Measurements from ENCODE around the gene DNAJB6. TPM values are rescaled to one million over a fixed set of nuclear protein-coding genes. Genes with fewer than 3 reads are reported as not detected.

DNAJB6 gene
- total RNA-seq, 4 donors from 2014 or later: 63.5 to 125 (median 107) TPM

DNA sequence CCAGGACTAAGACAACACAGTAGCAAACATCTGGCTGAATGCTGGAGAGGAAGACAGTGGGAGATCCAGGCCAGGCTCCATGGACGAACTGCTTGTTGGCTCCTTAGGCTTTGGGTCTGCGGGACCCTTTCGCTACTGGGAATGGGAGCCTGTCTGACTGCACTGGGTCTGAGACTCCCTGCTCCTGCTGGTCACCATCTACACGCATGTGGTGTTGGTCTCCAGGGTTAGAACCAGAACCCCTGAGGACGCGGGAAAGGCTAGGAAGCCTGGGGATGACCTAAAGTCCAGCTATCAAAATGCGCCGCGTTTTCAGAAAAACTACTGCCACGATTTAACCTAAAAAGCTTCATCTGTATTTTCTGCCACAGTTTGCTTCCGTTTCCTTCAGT lies 817 bp upstream of the DNAJB6 start:
- Histone ChIP-seq H3K9me3 (no peaks in the 10 kb centered on the region), H3K27me3 (no peaks in the 10 kb centered on the region), H3K4me3 (peak overlapping the region; percentile 90 to 93), H3K36me3 (no peaks in the 10 kb centered on the region), H3K4me1 (no peaks in the 10 kb centered on the region), H3K27ac (peak overlapping the region; percentile 97 to 99)
- DNase-seq: no peak
- TF ChIP-seq, protein P1, sequence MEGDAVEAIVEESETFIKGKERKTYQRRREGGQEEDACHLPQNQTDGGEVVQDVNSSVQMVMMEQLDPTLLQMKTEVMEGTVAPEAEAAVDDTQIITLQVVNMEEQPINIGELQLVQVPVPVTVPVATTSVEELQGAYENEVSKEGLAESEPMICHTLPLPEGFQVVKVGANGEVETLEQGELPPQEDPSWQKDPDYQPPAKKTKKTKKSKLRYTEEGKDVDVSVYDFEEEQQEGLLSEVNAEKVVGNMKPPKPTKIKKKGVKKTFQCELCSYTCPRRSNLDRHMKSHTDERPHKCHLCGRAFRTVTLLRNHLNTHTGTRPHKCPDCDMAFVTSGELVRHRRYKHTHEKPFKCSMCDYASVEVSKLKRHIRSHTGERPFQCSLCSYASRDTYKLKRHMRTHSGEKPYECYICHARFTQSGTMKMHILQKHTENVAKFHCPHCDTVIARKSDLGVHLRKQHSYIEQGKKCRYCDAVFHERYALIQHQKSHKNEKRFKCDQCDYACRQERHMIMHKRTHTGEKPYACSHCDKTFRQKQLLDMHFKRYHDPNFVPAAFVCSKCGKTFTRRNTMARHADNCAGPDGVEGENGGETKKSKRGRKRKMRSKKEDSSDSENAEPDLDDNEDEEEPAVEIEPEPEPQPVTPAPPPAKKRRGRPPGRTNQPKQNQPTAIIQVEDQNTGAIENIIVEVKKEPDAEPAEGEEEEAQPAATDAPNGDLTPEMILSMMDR (IDR thresholded peaks at IDR 0.05): no peak
- no peak for TF ChIP-seq POLR2A (IDR thresholded peaks at IDR 0.05)
- intact Hi-C loops (cut with DNase I; ENCODE audit: low total_unique reads): no loop called here

DNA sequence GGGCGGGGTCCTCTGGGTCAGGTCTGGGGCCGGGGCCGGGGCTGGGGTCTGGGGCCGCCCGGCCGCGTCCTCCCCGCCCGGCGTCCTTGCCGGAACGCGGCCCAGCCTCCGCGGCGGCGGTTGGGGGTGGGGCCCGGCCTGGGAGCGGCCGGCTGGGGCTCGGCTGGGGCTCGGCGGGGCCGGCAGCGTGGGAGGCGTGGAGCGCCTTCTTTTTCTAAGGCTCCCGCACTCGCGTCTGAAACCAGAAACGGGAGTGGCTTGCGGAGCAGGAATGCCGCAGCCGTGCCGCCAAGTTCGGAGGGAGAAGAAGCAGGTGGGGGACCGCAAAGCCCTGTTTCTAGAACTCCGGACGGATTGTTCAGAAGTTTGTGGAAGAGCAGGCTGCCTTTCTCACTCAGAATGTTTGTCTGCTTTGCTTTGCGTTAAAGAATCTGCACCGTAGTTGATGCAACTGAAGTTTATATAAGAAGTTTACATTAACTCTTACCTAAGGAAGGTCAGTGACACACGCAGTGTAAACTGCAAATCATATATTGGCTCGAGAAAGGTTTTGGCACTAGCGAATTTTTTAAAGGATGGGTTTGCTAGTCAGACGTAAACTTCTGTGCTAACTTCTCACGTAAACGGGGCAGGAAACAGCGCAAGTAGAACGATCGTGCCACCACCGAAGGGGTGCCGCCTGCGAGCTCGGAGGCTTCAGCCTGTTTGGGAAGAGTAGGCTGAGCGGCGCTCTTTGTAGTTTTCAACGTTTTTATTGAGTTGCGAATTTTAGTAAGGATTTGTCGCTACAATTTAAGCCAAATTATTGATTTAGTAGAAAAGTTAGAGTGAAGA lies 729 bp downstream of the DNAJB6 start:
- TF ChIP-seq POLR2A (IDR thresholded peaks at IDR 0.05): no peak
- TF ChIP-seq, protein P1 (IDR thresholded peaks at IDR 0.05): no peak
- Histone ChIP-seq H3K4me1 (no peaks in the 10 kb centered on the region), H3K27ac (peak overlapping the region; percentile 97 to 99), H3K4me3 (peak overlapping the region; percentile 90 to 93), H3K27me3 (no peaks in the 10 kb centered on the region), H3K9me3 (no peaks in the 10 kb centered on the region), H3K36me3 (no peaks in the 10 kb centered on the region)
- peak; percentile 35 to 53 for DNase-seq
- intact Hi-C loops (cut with DNase I; ENCODE audit: low total_unique reads): no loop called here

DNA sequence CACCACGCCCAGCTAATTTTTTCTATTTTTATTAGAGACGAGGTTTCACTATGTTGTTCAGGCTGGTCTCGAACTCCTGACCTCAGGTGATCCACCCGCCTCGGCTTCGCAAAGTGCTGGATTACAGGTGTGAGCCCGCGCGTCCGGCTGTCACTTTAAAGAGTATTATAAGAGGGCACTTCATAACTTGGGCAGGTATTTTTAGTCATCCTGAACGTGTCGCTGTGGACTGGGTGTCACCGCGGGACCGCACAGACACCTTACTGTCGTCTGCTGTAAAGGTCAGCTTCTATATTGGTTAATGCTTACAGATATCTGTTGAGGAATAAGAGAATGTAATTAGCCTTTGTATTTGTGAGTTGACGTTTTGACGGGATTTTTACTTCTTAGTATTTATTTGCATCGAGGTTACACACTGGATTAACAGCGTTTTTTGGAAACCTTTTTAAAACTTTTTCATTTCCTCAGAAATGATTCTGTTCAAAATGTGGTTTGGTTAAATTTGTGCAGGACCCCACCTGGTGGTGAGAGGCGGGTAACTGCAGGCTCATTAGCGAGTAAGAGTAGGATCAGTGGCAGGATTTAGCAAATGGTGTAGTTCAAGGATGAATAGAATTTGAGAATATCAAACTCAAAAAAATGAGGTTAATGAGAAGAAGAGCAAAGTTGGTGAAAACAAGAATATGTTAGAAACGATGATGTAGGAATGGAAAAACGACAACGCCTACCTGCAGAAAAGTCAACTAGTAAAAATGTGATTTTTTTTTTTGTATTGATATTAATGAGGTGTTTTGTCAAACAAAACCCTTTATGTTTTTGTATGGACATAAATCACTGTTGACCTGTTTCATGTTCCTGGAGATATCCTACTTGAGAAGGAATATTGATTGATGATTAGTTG lies 3.2 kb downstream of the DNAJB6 start:
- Histone ChIP-seq H3K27ac (peak overlapping the region in 1 of 2 donors; percentile 7), H3K27me3 (no peaks in the 10 kb centered on the region), H3K36me3 (no peaks in the 10 kb centered on the region), H3K4me3 (no peak overlapping the region), H3K4me1 (peaks cover 0 to 4% of the 10 kb centered on the region in 2 donors), H3K9me3 (no peaks in the 10 kb centered on the region)
- TF ChIP-seq, protein P1 (IDR thresholded peaks at IDR 0.05): peak; percentile 61 to 82 (median 76)
- no peak for TF ChIP-seq POLR2A (IDR thresholded peaks at IDR 0.05)
- DNase-seq: peak; percentile 65 to 68
- intact Hi-C loops (cut with DNase I; ENCODE audit: low total_unique reads): no loop called here

DNA sequence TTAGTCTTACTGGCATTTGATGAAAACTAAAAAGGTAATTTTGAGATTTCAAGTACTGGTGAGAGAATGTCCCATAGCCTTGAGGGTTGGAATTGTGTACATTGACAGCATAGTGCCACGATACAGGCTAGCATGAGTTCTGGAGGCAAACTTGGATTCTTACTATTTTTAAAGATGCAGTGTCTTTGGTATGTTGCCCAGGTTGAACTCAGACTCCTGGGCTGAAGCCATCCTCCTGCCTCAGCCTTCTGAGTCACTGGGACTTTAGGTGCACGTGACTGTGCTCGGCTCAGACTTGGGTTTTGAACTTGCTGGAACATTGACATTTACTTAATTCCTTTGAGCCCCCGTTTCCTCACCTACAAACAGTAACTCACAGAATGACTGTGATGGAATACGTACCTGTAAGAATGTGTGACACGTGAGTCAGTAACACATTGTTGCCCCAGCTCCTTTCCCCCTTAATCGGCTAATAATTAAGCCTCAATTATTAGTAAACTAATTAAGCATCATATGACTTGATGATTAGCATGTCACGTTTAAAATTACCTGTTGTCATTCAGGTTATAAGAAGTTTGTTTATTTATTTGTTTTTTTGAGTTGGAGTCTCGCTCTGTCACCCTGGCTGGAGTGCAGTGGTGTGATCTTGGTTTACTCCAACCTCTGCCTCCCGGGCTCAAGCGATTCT lies 10.6 kb downstream of the DNAJB6 start:
- Histone ChIP-seq H3K9me3 (no peaks in the 10 kb centered on the region), H3K27me3 (no peaks in the 10 kb centered on the region), H3K27ac (peak overlapping the region; percentile 57 to 90), H3K36me3 (no peaks in the 10 kb centered on the region), H3K4me1 (peaks cover 4 to 10% of the 10 kb centered on the region in 2 donors), H3K4me3 (peak overlapping the region; percentile 5 to 18)
- peak in 1 of 2 donors; percentile 25 for TF ChIP-seq POLR2A (IDR thresholded peaks at IDR 0.05)
- TF ChIP-seq, protein P1 (IDR thresholded peaks at IDR 0.05): no peak
- DNase-seq: peak; percentile 78
- intact Hi-C loops (cut with DNase I; ENCODE audit: low total_unique reads): no loop called here

Data from uterus (tissue), 4 donors.